ENCODE data around the gene CPSF4L.

- TF ChIP-seq CTCF (IDR thresholded peaks at IDR 0.05) (no peak), POLR2A (IDR thresholded peaks at IDR 0.05) (no peak)
Measured at GRCh38 chr17:73284906-73285602, 23.4 kb upstream of the CPSF4L start.

Measured in right lobe of liver (tissue), 4 donors.